DND-41 (cell line): ENCODE data around the gene CHM.
"Not testable (repeated sequence)": the region's sequence is repeated elsewhere in the genome, so short reads cannot be mapped to it uniquely, and the experiment has no call there.

Experiments used
- ATAC-seq: fragments of 200-7000 bp; cut with Tn5 transposase; 3 replicates; pipeline ENCODE4 v1.9.1; 2021; ENCODE audit warnings: low read depth; ENCODE audit not compliant: insufficient read depth
- DNase-seq: peaks from one replicate; pipeline ENCODE4 v3.0.0-alpha.2; 2020
- H2AFZ ChIP-seq: 2 replicates; pipeline ENCODE4 v1.6.0; 2012; ENCODE audit warnings: low read depth, low read length
- H3K27ac ChIP-seq: 2 replicates; pipeline ENCODE4 v1.5.1; 2012; ENCODE audit warnings: low read length, inconsistent platforms
- H3K27me3 ChIP-seq: fragments of 200-600 bp; sonication (generic); 2 replicates; pipeline ENCODE4 v1.6.0; 2012; ENCODE audit warnings: low read length, mild to moderate bottlenecking, inconsistent platforms; ENCODE audit not compliant: insufficient read depth, poor library complexity
- H3K36me3 ChIP-seq: 2 replicates; pipeline ENCODE4 v1.5.1; 2012; ENCODE audit warnings: low read length, inconsistent platforms; ENCODE audit not compliant: insufficient read depth
- H3K4me1 ChIP-seq: 2 replicates; pipeline ENCODE4 v1.5.1; 2012; ENCODE audit warnings: mild to moderate bottlenecking, low read length; ENCODE audit not compliant: insufficient read depth
- H3K4me2 ChIP-seq: 2 replicates; pipeline ENCODE4 v1.6.0; 2012; ENCODE audit warnings: mild to moderate bottlenecking, moderate library complexity, low read length, inconsistent platforms; ENCODE audit not compliant: insufficient read depth
- H3K4me3 ChIP-seq, 2 experiments: fragments of 200-600 bp in 1 of 2; shearing (Covaris generic) in 1 of 2; 2 replicates each; pipeline ENCODE4 v1.5.1; 2012 to 2016; ENCODE audit warnings: inconsistent platforms in 2 of 2, low read length in 2 of 2, mild to moderate bottlenecking in 2 of 2, low read depth in 1 of 2, moderate library complexity in 1 of 2
- H3K79me2 ChIP-seq: 2 replicates; pipeline ENCODE4 v1.6.0; 2012; ENCODE audit warnings: low read length, inconsistent platforms; ENCODE audit not compliant: insufficient read depth
- H3K9ac ChIP-seq: 2 replicates; pipeline ENCODE4 v1.6.0; 2012; ENCODE audit warnings: low read depth, mild to moderate bottlenecking, inconsistent platforms, low read length, moderate library complexity
- H3K9me3 ChIP-seq: 2 replicates; pipeline ENCODE4 v1.5.1; 2012; ENCODE audit warnings: low read length, moderate library complexity, mild to moderate bottlenecking, inconsistent platforms; ENCODE audit not compliant: insufficient read depth, severe bottlenecking
- H4K20me1 ChIP-seq: 2 replicates; pipeline ENCODE4 v1.6.0; 2012; ENCODE audit warnings: low read length; ENCODE audit not compliant: insufficient read depth
- EZH2 ChIP-seq: IDR thresholded peaks from 3 replicates; pipeline ENCODE4 v1.6.1; 2012; ENCODE audit warnings: borderline replicate concordance, low read depth, mild to moderate bottlenecking, moderate library complexity, low read length, inconsistent platforms; ENCODE audit not compliant: severe bottlenecking
- TF ChIP-seq, protein P1 (sequence below): IDR thresholded peaks from 2 replicates; pipeline ENCODE4 v1.5.1; 2012; ENCODE audit warnings: borderline replicate concordance, low read length, moderate library complexity, mild to moderate bottlenecking; ENCODE audit not compliant: poor library complexity, severe bottlenecking; ENCODE audit errors: extremely low read depth

Gene CHM

GRCh38 chrX:85964744-85965143 is 82.6 kb downstream of the CHM start:
- Histone ChIP-seq H3K36me3 (no peaks in the 10 kb centered on the region; the same call in 1 of the 2 replicates), H3K9me3 (no peaks in the 10 kb centered on the region), H3K27me3 (no peaks in the 10 kb centered on the region), H3K27ac (no peak overlapping the region), H3K9ac (no peak overlapping the region), H3K4me3 (no peak overlapping the region), H4K20me1 (no peaks in the 10 kb centered on the region), H3K4me2 (no peak overlapping the region), H3K4me1 (no peaks in the 10 kb centered on the region), H3K79me2 (no peaks in the 10 kb centered on the region), H2AFZ (no peak overlapping the region)
- no peak for DNase-seq
- no peak for ATAC-seq
- TF ChIP-seq, protein P1, sequence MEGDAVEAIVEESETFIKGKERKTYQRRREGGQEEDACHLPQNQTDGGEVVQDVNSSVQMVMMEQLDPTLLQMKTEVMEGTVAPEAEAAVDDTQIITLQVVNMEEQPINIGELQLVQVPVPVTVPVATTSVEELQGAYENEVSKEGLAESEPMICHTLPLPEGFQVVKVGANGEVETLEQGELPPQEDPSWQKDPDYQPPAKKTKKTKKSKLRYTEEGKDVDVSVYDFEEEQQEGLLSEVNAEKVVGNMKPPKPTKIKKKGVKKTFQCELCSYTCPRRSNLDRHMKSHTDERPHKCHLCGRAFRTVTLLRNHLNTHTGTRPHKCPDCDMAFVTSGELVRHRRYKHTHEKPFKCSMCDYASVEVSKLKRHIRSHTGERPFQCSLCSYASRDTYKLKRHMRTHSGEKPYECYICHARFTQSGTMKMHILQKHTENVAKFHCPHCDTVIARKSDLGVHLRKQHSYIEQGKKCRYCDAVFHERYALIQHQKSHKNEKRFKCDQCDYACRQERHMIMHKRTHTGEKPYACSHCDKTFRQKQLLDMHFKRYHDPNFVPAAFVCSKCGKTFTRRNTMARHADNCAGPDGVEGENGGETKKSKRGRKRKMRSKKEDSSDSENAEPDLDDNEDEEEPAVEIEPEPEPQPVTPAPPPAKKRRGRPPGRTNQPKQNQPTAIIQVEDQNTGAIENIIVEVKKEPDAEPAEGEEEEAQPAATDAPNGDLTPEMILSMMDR = no peak
- no peak for TF ChIP-seq EZH2

GRCh38 chrX:85963736-85964135 is 83.6 kb downstream of the CHM start:
- no peaks in the 10 kb centered on the region for H3K9me3 ChIP-seq
- H3K4me2 ChIP-seq = no peak overlapping the region
- ATAC-seq (no peak), DNase-seq (no peak)
- H3K4me3 ChIP-seq = no peak overlapping the region
- TF ChIP-seq, protein P1 = no peak
- no peak overlapping the region for H3K27ac ChIP-seq
- H3K4me1 ChIP-seq = no peaks in the 10 kb centered on the region
- H3K27me3 ChIP-seq = no peaks in the 10 kb centered on the region
- H4K20me1 ChIP-seq = no peaks in the 10 kb centered on the region
- H3K9ac ChIP-seq = no peak overlapping the region
- H2AFZ ChIP-seq = no peak overlapping the region
- no peaks in the 10 kb centered on the region; the same call in 1 of the 2 replicates for H3K36me3 ChIP-seq
- no peaks in the 10 kb centered on the region for H3K79me2 ChIP-seq

DNA sequence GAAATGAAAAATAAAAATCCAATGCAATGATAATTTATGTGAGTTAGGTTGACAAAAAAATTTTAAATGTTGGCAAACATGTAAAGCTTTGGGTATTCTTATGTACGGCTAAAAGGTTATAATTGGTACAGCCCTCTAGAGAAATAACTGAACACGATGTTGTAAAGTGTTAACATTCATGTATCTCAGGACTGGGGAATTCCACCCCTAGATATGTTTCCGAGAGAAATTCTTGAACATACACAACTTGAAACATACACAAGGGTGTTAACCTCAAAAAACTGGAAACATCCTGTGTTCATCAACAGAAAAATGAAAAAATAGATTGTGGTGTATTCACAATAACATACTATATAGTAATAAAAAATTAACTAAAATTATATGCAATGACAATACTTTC is 91.8 kb downstream of the CHM start:
- ATAC-seq (no peak), DNase-seq (no peak)
- TF ChIP-seq, protein P1 = no peak
- no peak for TF ChIP-seq EZH2
- peaks cover 2% of the 10 kb centered on the region for H3K9me3 ChIP-seq
- no peak overlapping the region for H2AFZ ChIP-seq
- H3K36me3 ChIP-seq = peaks cover 15% of the 10 kb centered on the region
- H3K79me2 ChIP-seq = no peaks in the 10 kb centered on the region
- no peak overlapping the region for H3K4me3 ChIP-seq
- H3K27ac ChIP-seq = no peak overlapping the region
- H3K9ac ChIP-seq = no peak overlapping the region
- H3K27me3 ChIP-seq = no peaks in the 10 kb centered on the region
- H3K4me1 ChIP-seq = no peaks in the 10 kb centered on the region
- no peak overlapping the region for H3K4me2 ChIP-seq
- H4K20me1 ChIP-seq = no peaks in the 10 kb centered on the region

DNA sequence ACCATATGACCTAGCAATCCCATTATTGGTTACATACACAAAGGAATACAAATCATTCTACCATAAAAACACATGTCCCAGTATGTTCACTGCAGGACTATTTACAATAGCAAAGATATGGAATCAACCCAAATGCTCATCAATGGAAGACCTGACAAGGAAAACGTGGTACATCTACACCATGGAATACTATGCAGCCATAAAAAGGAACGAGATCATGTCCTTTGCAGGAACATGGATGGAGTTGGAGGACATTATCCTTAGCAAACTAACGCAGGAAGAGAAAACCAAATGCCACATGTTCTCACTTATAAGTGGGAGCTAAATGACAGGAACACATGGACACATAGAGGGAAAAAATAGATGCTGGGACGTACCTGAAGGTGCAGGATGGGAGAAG is 102.6 kb downstream of the CHM start:
- not testable (repeated sequence) for H3K4me3 ChIP-seq, H4K20me1 ChIP-seq, H3K9ac ChIP-seq, H2AFZ ChIP-seq, H3K4me2 ChIP-seq, H3K27me3 ChIP-seq, ATAC-seq, H3K27ac ChIP-seq, DNase-seq, H3K4me1 ChIP-seq, H3K79me2 ChIP-seq, H3K9me3 ChIP-seq
- H3K36me3 ChIP-seq = peaks cover 22% of the 10 kb centered on the region
